NK-92 treated with Interleukin-12 subunit alpha and Interleukin-12 subunit beta, amount 100 ng/mL, for 24 hours (cell line): ENCODE data around the gene ASCC2.
"Not testable (repeated sequence)": the region's sequence is repeated elsewhere in the genome, so short reads cannot be mapped to it uniquely, and the experiment has no call there.

Experiments
- DNase-seq: peaks from one replicate; lab custom pipeline; 2025; lab: John Stamatoyannopoulos, UW

ASCC2 gene

DNA sequence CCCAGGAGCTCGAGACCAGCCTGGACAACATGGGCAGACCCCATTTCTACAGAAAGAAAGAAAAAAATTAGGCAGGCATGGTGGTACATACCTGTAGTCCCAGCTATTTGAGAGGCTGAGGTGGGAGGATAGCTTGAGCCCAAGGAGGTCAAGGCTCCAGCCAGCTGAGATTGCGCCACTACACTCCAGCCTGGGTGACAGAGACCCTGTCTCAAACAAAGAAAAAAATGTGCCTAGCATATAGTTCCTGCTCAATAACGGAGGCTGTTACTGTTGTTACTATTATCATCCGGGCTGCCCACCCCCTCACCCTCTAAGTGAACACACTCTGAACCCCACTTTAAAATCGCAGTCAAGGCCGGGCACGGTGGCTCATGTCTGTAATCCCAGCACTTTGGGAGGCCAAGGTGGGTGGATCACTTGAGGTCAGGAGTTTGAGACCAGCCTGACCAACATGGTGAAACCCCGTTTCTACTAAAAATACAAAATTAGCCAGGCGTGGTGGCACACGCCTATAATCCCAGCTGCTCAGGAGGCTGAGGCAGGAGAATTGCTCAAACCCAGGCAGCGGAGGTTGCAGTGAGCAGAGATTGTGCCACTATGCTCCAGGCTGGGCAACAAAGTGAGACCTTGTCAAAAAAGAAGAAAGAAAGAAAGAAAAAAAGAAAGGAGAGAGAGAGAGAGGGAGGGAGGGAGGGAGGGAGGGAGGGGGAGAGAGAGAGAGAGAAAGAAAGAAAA lies 83.2 kb downstream of the ASCC2 start:
- DNase-seq: not testable (repeated sequence)

- DNase-seq: no peak
Observed at GRCh38 chr22:29753808-29754657, 84.0 kb downstream of the ASCC2 start.

- DNase-seq: no peak
Observed at GRCh38 chr22:29751669-29752068, 86.4 kb downstream of the ASCC2 start.

DNA sequence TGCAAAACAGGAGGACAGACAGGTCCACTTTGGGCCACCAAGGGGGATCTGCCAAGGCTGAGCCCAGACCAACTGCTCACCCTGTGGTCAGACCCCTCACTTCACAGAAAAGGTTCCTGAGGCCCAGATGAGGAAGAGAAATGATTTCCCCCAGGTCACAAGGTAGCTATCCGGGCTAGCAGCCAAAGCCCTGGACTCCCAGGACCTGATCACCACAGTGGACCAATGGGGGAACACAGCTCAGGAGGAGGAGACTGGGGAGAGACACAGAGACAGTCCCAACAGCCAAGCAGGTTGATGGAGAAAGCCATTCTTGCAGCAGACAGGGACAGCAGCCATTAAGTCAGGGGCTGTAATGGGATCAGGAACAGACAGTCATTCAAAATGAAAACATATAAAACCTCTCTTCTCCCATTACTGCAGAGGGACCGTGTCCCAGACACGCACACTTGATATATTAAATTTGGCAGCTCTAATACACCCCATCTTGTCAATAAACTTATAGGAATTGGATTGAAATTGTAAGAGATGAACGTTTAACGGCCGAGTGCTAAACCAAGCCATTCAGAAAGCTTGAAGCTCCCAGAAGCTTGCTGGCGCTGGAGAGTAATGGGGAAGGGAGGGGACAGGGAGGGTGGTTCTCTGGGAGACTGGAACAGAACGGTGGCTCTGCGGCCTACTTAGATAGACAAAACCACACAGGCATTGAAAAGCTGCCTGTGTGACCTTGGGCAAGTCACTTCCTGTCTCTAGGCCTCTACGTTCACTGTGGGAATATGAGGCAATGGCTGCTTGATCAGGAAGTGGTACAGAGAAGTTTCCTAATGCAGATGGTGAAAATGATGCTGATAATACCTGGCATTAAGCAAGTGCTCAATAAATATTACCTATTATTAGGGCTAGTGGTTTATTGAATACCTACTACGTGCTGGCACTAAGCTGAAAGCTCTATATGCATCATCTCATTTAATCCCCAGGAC lies 87.2 kb downstream of the ASCC2 start:
- DNase-seq: peak; percentile 49

- DNase-seq: no peak
Observed at GRCh38 chr22:29750029-29750428, 88.0 kb downstream of the ASCC2 start.

DNA sequence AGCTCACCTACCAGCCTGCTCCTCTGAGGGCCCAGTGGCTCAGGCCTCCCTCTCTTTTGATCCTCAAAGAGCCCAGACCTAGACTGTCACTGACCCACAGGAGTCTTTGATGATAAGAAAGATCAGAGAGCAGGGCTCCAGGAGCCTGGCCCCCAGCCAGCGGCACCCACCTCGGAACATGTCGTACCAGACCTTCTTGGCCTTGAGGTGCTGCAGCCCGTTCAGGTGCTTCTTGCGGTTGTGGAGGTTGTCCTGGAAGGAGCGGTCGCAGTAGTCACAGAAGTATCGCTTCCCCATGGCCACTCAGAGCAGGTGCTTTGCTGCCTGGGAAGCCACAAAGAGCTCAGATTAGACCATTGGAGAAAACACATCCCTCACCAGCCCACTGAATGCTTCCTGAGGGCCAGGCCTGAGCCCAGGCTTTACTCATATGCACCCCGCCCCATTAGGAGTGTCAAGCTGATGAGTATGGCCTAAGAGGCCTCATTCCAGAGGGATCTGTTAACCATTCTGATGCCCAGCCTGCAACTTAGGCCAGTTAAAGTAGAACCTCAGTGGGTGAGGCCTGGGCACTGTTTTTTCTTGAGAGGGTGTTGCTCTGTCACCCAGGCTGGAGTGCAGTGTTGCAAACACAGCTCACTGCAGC lies 89.7 kb downstream of the ASCC2 start:
- no peak for DNase-seq

DNA sequence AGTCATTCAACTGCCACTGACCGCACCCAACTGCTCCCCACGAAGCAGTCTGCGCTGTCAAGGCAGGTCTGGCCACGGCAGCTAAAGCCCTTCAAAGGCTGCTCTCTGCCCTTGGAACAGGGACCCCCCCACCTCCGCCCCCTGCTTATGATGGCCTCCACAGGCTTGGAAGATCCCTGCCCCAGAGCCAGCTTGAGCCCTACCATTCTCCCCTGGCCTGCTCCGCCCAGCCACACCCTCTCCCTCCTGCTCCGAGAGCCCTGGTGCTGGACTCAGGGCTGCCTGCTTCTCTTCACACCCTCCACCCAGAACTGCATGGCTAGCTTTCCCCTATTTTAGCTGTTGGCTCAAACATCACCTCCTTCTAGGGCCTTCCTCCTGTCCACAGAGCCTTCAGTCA lies 90.2 kb downstream of the ASCC2 start:
- DNase-seq: no peak

GRCh38 chr22:29744902-29745301 lies 93.2 kb downstream of the ASCC2 start:
- DNase-seq: no peak

DNA sequence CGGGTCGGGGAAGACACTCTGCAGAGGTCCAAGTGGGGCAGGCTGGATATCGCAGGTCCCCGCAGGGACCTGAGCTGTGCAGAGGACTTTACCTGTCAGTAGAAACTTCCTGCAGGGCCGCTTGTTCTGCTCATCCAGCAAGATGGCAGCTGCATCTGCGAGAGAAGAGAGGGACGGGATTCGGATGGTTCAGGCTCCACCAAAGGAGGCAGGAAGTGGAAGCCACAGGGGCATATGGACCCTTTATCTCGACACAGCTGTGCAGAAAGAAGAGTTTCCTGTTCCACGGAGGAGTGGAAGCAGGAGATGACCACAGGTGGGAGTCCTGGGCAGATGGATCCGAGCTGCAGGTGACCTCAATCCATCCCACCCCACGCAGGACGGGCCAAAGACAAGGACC lies 95.7 kb downstream of the ASCC2 start:
- no peak for DNase-seq

DNA sequence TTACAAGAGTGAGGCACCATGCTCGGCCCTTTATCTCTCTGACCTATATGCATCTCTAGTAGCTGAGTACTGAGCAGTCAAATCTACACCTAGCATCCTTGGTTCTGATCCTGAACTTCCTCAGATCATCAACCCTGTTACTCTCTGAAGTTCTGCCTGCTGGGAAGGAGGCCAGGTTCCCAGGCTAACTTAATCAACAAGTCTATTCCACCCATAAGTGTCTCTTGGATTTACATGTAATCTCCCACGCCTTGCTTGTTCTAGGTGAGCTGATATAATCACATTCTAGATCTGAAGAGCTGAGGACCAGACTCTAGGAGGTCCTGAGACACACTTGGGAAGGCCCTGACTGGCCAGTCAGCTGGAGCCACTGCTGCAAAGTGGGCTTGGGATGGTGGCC lies 96.1 kb downstream of the ASCC2 start:
- DNase-seq: no peak

- DNase-seq: no peak
Observed at GRCh38 chr22:29740216-29740615, 97.9 kb downstream of the ASCC2 start.

DNA sequence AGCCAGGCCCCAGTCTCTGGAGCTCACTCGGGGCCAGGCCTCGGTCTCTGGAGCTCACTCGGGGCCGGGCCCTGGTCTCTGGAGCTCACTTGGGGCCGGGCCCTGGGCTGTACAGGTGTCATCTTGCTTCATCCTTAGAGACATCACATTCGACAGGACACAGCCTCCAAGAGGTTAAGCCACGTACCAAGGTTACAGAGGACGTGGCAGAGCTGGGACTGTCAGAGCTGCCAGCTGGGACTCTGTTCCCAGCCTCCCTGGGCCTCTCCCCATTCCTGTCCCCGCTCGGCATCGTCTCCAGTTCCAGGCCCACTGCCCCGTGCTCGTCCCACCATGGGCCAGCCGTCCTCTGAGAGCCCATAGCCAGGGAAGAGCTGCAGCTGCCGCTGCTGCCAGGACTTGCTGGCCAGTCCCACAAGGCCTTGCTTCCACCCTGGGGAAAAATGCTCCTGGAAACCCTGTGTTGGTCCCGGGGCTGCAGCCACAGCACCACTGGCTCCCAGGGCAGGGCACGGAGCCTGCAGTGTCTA lies 98.7 kb downstream of the ASCC2 start:
- no peak for DNase-seq
